ENCODE data around the gene BEND3. TPM values are rescaled to one million over a fixed set of nuclear protein-coding genes. Genes with fewer than 3 reads are reported as not detected.
"Not testable (repeated sequence)": the region's sequence is repeated elsewhere in the genome, so short reads cannot be mapped to it uniquely, and the experiment has no call there.

BEND3 gene
- total RNA-seq, 2 experiments from 2014 or later, result 0.82 to 0.92 TPM

DNA sequence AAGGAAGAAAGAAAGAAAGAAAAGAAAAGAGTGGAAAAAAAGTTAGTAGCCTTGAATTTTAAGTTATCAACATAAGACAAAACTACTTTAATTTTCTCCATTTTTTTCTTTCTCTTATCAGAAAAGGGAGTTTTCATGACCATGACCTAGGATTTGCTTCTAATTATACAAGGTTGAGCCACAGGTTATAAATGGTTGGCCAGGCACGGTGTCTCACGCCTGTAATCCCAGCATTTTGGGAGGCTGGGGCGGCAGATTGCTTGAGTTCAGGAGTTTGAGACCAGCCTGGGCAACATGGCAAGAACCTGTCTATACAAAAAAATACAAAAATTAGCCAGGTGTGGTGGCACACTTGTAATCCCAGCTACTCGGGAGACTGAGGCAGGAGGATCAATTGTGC, 95.1 kb downstream of the BEND3 start:
- H3K4me3 ChIP-seq (ENCODE audit: low read length), result no peak overlapping the region
- no peaks in the 10 kb centered on the region for H3K27me3 Mint-ChIP-seq
- intact Hi-C loops (cut with DNase I, micrococcal nuclease), result loop anchor here (10.0 kb wide), 4 partner anchors 95 to 1275 kb away; partner anchors contain the start of genes AFG1L (in 1 of the 2), BEND3 (in 1 of the 2) and OSTM1 (in 1 of the 2)
- no peak overlapping the region for H3K27ac Mint-ChIP-seq
- CTCF ChIA-PET, result no interaction called here
- POLR2A ChIA-PET, result no interaction called here
- no peak overlapping the region for H3K27ac ChIP-seq (ENCODE audit: low read depth in 1 of 2, low read length in 2 of 2)
- no peaks in the 10 kb centered on the region for H3K27me3 ChIP-seq (ENCODE audit: control insufficient read depth in 1 of 2, insufficient read depth in 2 of 2, low read length in 2 of 2)
- H3K36me3 Mint-ChIP-seq (ENCODE audit: low read depth), result no peaks in the 10 kb centered on the region
- TF ChIP-seq, protein P1, sequence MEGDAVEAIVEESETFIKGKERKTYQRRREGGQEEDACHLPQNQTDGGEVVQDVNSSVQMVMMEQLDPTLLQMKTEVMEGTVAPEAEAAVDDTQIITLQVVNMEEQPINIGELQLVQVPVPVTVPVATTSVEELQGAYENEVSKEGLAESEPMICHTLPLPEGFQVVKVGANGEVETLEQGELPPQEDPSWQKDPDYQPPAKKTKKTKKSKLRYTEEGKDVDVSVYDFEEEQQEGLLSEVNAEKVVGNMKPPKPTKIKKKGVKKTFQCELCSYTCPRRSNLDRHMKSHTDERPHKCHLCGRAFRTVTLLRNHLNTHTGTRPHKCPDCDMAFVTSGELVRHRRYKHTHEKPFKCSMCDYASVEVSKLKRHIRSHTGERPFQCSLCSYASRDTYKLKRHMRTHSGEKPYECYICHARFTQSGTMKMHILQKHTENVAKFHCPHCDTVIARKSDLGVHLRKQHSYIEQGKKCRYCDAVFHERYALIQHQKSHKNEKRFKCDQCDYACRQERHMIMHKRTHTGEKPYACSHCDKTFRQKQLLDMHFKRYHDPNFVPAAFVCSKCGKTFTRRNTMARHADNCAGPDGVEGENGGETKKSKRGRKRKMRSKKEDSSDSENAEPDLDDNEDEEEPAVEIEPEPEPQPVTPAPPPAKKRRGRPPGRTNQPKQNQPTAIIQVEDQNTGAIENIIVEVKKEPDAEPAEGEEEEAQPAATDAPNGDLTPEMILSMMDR (IDR thresholded peaks at IDR 0.05), result no peak
- no peak for DNase-seq
- no peaks in the 10 kb centered on the region for H3K4me1 Mint-ChIP-seq (ENCODE audit: low read depth)
- no peaks in the 10 kb centered on the region for H3K9me3 ChIP-seq (ENCODE audit: control insufficient read depth in 1 of 2, insufficient read depth in 1 of 2, low read length in 2 of 2)
- no peaks in the 10 kb centered on the region for H3K36me3 ChIP-seq (ENCODE audit: insufficient read depth, low read length)
- H3K4me1 ChIP-seq (ENCODE audit: insufficient read depth, low read length), result no peaks in the 10 kb centered on the region
- H3K9me3 Mint-ChIP-seq, result no peaks in the 10 kb centered on the region
- ATAC-seq (ENCODE audit: poor library complexity), result no peak
- no peak overlapping the region for H3K4me3 Mint-ChIP-seq

DNA sequence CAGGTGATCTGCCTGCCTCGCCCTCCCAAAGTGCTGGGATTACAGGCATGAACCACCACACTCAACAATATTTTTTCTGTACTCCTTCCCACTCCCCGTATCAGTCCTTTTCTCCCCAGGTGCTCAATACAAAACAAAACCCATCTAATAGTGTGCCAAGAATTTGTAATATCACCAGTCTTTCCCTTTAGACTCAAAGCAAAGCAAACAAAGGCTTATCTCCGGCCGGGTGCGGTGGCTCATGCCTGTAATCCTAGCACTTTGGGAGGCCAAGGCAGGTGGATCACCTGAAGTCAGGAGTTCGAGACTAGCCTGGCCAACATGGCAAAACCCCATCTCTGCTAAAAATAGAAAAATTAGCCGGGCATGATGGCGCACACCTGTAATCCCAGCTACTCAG, 95.7 kb downstream of the BEND3 start:
- H3K36me3 ChIP-seq (ENCODE audit: insufficient read depth, low read length); H3K9me3 Mint-ChIP-seq; H3K36me3 Mint-ChIP-seq (ENCODE audit: low read depth); CTCF ChIA-PET; POLR2A ChIA-PET; H3K27ac Mint-ChIP-seq; H3K4me1 ChIP-seq (ENCODE audit: insufficient read depth, low read length); H3K27me3 ChIP-seq (ENCODE audit: control insufficient read depth in 1 of 2, insufficient read depth in 2 of 2, low read length in 2 of 2); ATAC-seq (ENCODE audit: poor library complexity); H3K4me3 Mint-ChIP-seq; H3K27ac ChIP-seq (ENCODE audit: low read depth in 1 of 2, low read length in 2 of 2); DNase-seq; H3K4me3 ChIP-seq (ENCODE audit: low read length); H3K9me3 ChIP-seq (ENCODE audit: control insufficient read depth in 1 of 2, insufficient read depth in 1 of 2, low read length in 2 of 2); H3K27me3 Mint-ChIP-seq; H3K4me1 Mint-ChIP-seq (ENCODE audit: low read depth): not testable (repeated sequence)
- intact Hi-C loops (cut with DNase I, micrococcal nuclease), result loop anchor here (10.0 kb wide), 4 partner anchors 95 to 1275 kb away; partner anchors contain the start of genes AFG1L (in 1 of the 2), BEND3 (in 1 of the 2) and OSTM1 (in 1 of the 2)

DNA sequence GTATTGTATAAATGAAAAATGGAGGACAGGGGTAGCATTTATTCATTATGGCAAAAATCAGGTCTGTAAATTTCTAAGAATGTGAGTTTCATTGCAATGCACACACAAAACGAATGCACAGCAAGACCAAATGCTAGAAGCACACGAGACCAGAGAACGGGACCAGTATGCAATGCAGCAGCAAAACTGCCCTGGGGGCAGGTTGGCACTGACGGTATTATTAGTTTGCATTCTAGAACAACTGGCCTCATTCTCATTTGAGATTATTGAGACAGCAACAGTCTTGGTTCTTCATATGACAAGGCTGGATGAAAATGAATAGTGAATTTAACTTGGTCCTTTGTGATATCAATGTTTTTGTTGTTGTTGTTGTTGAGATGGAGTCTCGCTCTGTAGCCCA, 96.3 kb downstream of the BEND3 start:
- Mint-ChIP-seq H3K4me3 (no peak overlapping the region), H3K4me1 (ENCODE audit: low read depth) (no peaks in the 10 kb centered on the region), H3K27ac (no peak overlapping the region), H3K9me3 (no peaks in the 10 kb centered on the region), H3K36me3 (ENCODE audit: low read depth) (no peaks in the 10 kb centered on the region), H3K27me3 (peaks cover 2% of the 10 kb centered on the region)
- Histone ChIP-seq H3K9me3 (ENCODE audit: control insufficient read depth in 1 of 2, insufficient read depth in 1 of 2, low read length in 2 of 2) (no peaks in the 10 kb centered on the region), H3K27ac (ENCODE audit: low read depth in 1 of 2, low read length in 2 of 2) (no peak overlapping the region), H3K36me3 (ENCODE audit: insufficient read depth, low read length) (no peaks in the 10 kb centered on the region), H3K27me3 (ENCODE audit: control insufficient read depth in 1 of 2, insufficient read depth in 2 of 2, low read length in 2 of 2) (no peaks in the 10 kb centered on the region), H3K4me1 (ENCODE audit: insufficient read depth, low read length) (no peaks in the 10 kb centered on the region), H3K4me3 (ENCODE audit: low read length) (no peak overlapping the region)
- DNase-seq, result no peak
- POLR2A ChIA-PET, result no interaction called here
- CTCF ChIA-PET, result no interaction called here
- intact Hi-C loops (cut with DNase I, micrococcal nuclease), result no loop called here
- TF ChIP-seq, protein P1 (IDR thresholded peaks at IDR 0.05), result no peak
- ATAC-seq (ENCODE audit: poor library complexity), result no peak

Other genes starting within 250 kb of the BEND3 start
- not detected for gene CD24, start 140.8 kb downstream of the BEND3 start, total RNA-seq
- 10 to 100 TPM; 11.2 to 12.2 TPM for gene MTRES1, start 87.3 kb downstream of the BEND3 start, total RNA-seq

Data from CD4-positive, alpha-beta T cell (primary cell).